Kidney (tissue), 14 donors: ENCODE measurements around the gene ATP1B3. TPM values are rescaled to one million over a fixed set of nuclear protein-coding genes. Genes with fewer than 3 reads are reported as not detected.
"Not testable (repeated sequence)": the region's sequence is repeated elsewhere in the genome, so short reads cannot be mapped to it uniquely, and the experiment has no call there.

Experiments used
- DNase-seq, 5 donors: peaks; one replicate each; pipeline ENCODE4 v3.0.0-alpha.2; 2013 to 2020
- FAIRE-seq: peaks from 2 replicates; lab custom pipeline; 2012; peaks lifted over from hg19 to GRCh38; lab: Jason Lieb, UNC
- H3K27ac ChIP-seq, 2 donors: one replicate each; pipeline ENCODE4 v1.7.0; 2013; ENCODE audit warnings: low read depth in 2 of 2, low read length in 2 of 2, inconsistent platforms in 1 of 2
- H3K27me3 ChIP-seq: one replicate; pipeline ENCODE4 v1.7.1; 2013; ENCODE audit warnings: low read length, inconsistent platforms; ENCODE audit not compliant: control insufficient read depth, insufficient read depth
- H3K36me3 ChIP-seq, 3 donors: one replicate each; pipeline versions ENCODE4 v1.7.0 to v1.7.1; 2013; ENCODE audit warnings: low read length in 3 of 3, control low read depth in 1 of 3, inconsistent platforms in 1 of 3; ENCODE audit not compliant: insufficient read depth in 3 of 3, control insufficient read depth in 2 of 3
- H3K4me1 ChIP-seq, 3 donors: one replicate each; pipeline versions ENCODE4 v1.7.0 to v1.7.1; 2013; ENCODE audit warnings: low read length in 3 of 3, inconsistent platforms in 1 of 3, low read depth in 1 of 3; ENCODE audit not compliant: control insufficient read depth in 2 of 3, insufficient read depth in 2 of 3
- H3K4me3 ChIP-seq, 3 donors: one replicate each; pipeline versions ENCODE4 v1.7.0 to v1.8.1; 2013; ENCODE audit warnings: low read length in 3 of 3, control low read depth in 1 of 3, inconsistent platforms in 1 of 3
- H3K9ac ChIP-seq, 3 donors: one replicate each; pipeline versions ENCODE4 v1.7.0 to v1.7.1; 2013; ENCODE audit warnings: low read length in 3 of 3, control low read depth in 1 of 3, inconsistent platforms in 1 of 3
- H3K9me3 ChIP-seq, 3 donors: one replicate each; pipeline versions ENCODE4 v1.7.0 to v1.7.1; 2013; ENCODE audit warnings: low read length in 3 of 3, control low read depth in 1 of 3, inconsistent platforms in 1 of 3; ENCODE audit not compliant: control insufficient read depth in 2 of 3, insufficient read depth in 1 of 3
- intact Hi-C: fragments of 100-400 bp; cut with DNase I; formaldehyde crosslinking; loops from one replicate; pipeline ENCODE4 v1.11.1; 2022
- polyA plus RNA-seq: library from polyadenylated mRNA; stranded (reverse); fragments of 350-450 nt; fragmentation: Illumina TruSeq; extraction: RNeasy Lipid Tissue Mini Kit (QIAGEN cat#74804); gene quantifications from one replicate; pipeline ENCODE4 v1.2.3, GENCODE V29; 2014; ENCODE audit warnings: low read depth, low replicate concordance; ENCODE audit not compliant: insufficient read depth
- total RNA-seq: library from RNA; stranded (reverse); fragmentation: NEBNext Ultra II Directional; extraction: Animal tissue kit (Norgen Biotek cat#: 25700); gene quantifications from one replicate; pipeline ENCODE4 v1.2.1, GENCODE V29; 2021
- TF ChIP-seq, protein P1 (sequence below): IDR thresholded peaks from 3 replicates; pipeline ENCODE4 v1.5.1; 2012; ENCODE audit warnings: mild to moderate bottlenecking, moderate library complexity, borderline replicate concordance; ENCODE audit not compliant: insufficient read depth; ENCODE audit errors: extremely low read depth
- donor health status: control.
- donor health status: control.
- donor health status: control.
- donor health status: control.
- donor health status: control.
- donor health status: DM: yes; HTN: yes; CAD: no.
- donor health status: Normal renal cell carcinoma (clear cell type).

The ATP1B3 gene
- total and polyA plus RNA-seq, 2 donors from 2014 or later: 110 to 195 TPM

DNA sequence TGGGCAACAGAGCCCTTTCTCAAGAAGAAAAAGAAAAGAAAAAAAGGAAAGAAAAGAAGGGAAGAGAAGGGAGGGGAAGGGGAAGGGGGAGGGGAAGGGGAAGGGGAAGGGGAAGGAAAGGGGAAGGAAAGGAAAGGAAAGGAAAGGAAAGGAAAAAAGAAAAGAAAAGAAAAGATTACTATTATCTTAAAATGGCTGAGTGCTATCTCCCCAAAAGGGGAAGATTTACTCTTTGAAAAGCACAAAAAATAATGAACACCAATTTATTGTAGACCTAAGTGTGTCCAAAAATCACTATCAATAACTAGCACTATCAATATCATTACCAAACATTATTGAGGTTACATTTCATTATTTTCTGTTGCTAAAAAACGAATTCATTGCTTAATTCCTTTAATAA, 89.0 kb downstream of the ATP1B3 start:
- Histone ChIP-seq H3K4me3 (no peak overlapping the region), H3K4me1 (peaks cover 0 to 3% (median 0%) of the 10 kb centered on the region in 3 donors), H3K9me3 (no peaks in the 10 kb centered on the region), H3K27me3 (no peaks in the 10 kb centered on the region), H3K27ac (no peak overlapping the region), H3K36me3 (peaks cover 0 to 6% (median 5%) of the 10 kb centered on the region in 3 donors), H3K9ac (no peak overlapping the region)
- no peak for DNase-seq
- intact Hi-C loops: loop anchor here (10.0 kb wide), 1 partner anchor 319 kb away; no protein-coding TSS in a partner anchor
- FAIRE-seq: no peak
- TF ChIP-seq, protein P1, sequence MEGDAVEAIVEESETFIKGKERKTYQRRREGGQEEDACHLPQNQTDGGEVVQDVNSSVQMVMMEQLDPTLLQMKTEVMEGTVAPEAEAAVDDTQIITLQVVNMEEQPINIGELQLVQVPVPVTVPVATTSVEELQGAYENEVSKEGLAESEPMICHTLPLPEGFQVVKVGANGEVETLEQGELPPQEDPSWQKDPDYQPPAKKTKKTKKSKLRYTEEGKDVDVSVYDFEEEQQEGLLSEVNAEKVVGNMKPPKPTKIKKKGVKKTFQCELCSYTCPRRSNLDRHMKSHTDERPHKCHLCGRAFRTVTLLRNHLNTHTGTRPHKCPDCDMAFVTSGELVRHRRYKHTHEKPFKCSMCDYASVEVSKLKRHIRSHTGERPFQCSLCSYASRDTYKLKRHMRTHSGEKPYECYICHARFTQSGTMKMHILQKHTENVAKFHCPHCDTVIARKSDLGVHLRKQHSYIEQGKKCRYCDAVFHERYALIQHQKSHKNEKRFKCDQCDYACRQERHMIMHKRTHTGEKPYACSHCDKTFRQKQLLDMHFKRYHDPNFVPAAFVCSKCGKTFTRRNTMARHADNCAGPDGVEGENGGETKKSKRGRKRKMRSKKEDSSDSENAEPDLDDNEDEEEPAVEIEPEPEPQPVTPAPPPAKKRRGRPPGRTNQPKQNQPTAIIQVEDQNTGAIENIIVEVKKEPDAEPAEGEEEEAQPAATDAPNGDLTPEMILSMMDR: no peak

DNA sequence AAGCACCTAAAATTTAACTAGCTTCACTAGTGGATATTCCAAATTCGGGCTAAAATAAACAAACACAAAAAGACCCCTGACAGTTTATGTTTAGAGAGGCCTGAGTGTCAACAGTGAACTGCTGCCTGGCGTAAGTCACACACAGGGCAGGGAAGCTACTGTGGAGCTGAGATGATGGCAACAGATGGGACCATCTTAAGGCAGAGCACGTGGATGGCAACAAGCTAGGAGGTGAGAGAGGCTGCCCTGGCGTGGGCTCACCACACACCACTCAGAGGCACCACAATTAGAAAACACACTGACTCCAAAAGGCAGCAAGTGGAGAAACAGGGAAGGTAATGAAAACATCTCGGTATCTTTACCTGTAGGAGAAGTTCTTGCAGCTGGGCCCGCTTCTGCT, 93.3 kb downstream of the ATP1B3 start:
- intact Hi-C loops: loop anchor here (10.0 kb wide), 1 partner anchor 315 kb away; no protein-coding TSS in a partner anchor
- Histone ChIP-seq H3K9me3 (no peaks in the 10 kb centered on the region), H3K4me3 (no peak overlapping the region), H3K9ac (no peak overlapping the region), H3K27me3 (no peaks in the 10 kb centered on the region), H3K27ac (no peak overlapping the region), H3K36me3 (no peaks in the 10 kb centered on the region), H3K4me1 (peaks cover 0 to 3% (median 0%) of the 10 kb centered on the region in 3 donors)
- FAIRE-seq (no peak), DNase-seq (no peak)
- TF ChIP-seq, protein P1: no peak

DNA sequence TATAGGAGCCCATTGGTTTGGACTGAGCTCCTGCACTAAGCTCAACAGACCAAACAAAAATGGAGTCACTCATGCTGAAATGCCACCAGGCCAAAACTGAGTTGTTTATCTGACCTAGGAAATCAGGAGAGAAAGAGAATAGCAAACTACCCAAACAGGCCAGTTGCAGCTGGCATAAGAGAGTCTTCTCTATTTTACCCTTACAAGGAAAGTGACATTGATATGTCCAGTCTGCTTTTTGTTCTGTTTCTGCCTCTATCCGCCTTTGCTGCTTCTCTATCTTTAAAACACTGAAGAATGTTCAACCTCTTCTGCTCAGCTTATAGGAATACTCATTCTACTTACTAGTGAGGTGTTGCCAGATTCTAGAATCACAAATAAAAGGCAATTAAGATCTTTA, 95.1 kb downstream of the ATP1B3 start:
- H3K27ac ChIP-seq: no peak overlapping the region
- no peaks in the 10 kb centered on the region for H3K9me3 ChIP-seq
- peaks cover 0 to under 1% (median 0%) of the 10 kb centered on the region in 3 donors for H3K4me1 ChIP-seq
- no peaks in the 10 kb centered on the region for H3K27me3 ChIP-seq
- H3K36me3 ChIP-seq: peaks cover 0 to 3% (median 0%) of the 10 kb centered on the region in 3 donors
- no peak overlapping the region for H3K9ac ChIP-seq
- DNase-seq (no peak), FAIRE-seq (no peak)
- no peak overlapping the region for H3K4me3 ChIP-seq
- intact Hi-C loops: no loop called here
- TF ChIP-seq, protein P1: no peak

DNA sequence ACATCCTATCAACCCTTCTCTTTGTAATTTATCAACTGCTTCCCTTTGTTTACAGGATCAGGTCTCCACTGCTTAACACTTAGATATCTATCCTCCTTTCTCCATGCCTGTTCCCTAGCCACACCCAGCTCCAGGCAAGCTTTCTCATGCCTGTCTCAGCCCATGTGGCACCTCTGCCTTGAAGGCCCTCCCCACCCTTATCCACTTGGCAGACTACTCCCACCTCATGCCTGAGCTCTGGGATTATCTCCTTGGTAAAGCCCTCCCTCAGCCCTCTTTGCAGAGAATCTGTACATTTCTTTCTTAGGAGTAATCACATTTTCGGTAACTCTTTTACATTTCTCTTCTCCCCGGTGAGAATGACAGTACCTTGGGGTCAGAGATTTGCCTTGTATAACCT, 96.0 kb downstream of the ATP1B3 start:
- H3K9me3 ChIP-seq: no peaks in the 10 kb centered on the region
- H3K9ac ChIP-seq: no peak overlapping the region
- no peaks in the 10 kb centered on the region for H3K27me3 ChIP-seq
- H3K36me3 ChIP-seq: peaks cover 0 to 3% (median 0%) of the 10 kb centered on the region in 3 donors
- H3K4me1 ChIP-seq: no peaks in the 10 kb centered on the region
- FAIRE-seq: no peak
- intact Hi-C loops: no loop called here
- H3K4me3 ChIP-seq: no peak overlapping the region
- TF ChIP-seq, protein P1: no peak
- DNase-seq: no peak
- no peak overlapping the region for H3K27ac ChIP-seq

DNA sequence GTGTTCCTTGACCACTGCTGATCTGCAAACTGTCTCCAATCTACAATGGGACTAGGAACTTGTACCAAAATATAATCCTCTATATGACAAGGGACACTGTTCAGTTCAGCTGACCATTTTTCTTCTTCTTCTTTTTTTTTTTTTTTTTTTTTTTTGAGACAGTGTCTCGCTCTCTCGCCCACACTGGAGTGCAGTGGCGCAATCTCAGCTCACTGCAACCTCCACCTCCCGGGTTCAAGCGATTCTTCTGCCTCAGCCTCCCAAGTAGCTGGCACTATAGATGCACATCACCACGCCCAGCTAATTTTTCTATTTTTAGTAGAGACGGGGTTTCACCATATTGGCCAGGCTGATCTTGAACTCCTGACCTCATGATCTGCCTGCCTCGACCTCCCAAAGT, 98.3 kb downstream of the ATP1B3 start:
- DNase-seq, H3K4me1 ChIP-seq, FAIRE-seq, H3K9ac ChIP-seq, H3K27ac ChIP-seq, H3K4me3 ChIP-seq, H3K9me3 ChIP-seq, intact Hi-C loops, H3K27me3 ChIP-seq, H3K36me3 ChIP-seq: not testable (repeated sequence)
